ENCODE data around the gene BMPER. TPM values are rescaled to one million over a fixed set of nuclear protein-coding genes. Genes with fewer than 3 reads are reported as not detected.
A peak's percentile ranks its signal among the peaks of the same experiment; 100 is the strongest.

BMPER gene
- total and polyA plus RNA-seq, 2 of the 8 experiments (the other 6 are each of a cell fraction or from before 2014, with no cell fraction given): 0.33 to 0.69 TPM

DNA sequence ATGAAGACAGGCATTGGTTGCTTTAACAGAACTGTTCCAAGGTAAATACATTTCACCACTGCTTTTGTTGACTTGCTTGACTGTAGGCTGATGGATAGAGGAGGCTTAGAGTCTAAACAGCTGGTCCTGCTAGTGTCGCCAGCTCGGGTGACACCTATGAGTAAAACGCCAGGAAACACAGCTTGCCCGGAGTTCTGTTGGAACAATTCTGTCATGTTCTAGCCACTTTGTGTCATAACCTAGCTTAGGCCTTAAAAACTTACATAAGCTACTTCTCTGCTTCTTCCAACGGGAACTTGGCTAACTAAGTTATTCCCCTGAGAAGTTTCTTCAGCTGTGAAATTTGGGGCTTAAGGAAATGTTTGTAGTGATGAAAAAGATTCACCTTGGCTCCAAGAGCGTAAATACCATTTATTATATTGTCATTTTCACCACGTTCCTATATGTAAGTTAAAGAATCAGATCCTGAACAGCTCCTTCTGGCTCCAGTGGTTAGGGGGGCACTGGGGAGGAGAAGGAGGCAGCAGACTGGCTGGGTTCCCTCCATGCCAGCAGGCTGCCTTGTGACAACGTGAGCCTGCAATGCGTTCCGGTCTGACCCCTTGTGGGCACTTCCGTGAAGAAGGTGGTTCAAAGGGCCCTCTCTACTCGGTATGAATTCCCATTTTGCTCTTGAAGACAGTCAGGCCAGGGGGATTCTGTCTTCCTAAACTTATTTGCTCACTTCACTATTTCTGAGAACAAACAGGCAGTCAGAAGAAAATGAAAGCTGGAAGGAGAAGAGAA lies 253.2 kb downstream of the BMPER start:
- H3K4me2 ChIP-seq (ENCODE audit: insufficient read depth in 1 of 2, low read depth in 2 of 2, low read length in 2 of 2): no peak overlapping the region
- no peak overlapping the region for H2BK12ac ChIP-seq (ENCODE audit: low read depth, low read length)
- no peaks in the 10 kb centered on the region for H3K27me3 ChIP-seq (replicated peaks in 1 of 4; ENCODE audit: control insufficient read depth in 3 of 4, extremely low read depth in 1 of 4, insufficient read depth in 3 of 4, low read length in 3 of 4)
- no peak overlapping the region for H4K8ac ChIP-seq (ENCODE audit: extremely low read depth, insufficient read depth, low read length)
- H3K23ac ChIP-seq (ENCODE audit: insufficient read length): no peak overlapping the region
- no peak overlapping the region for H3K4me3 ChIP-seq (ENCODE audit: extremely low read depth in 1 of 4, insufficient read depth in 2 of 4, low read depth in 3 of 4, low read length in 4 of 4)
- WGBS, 2 experiments (ENCODE audit: extremely low coverage in 1 of 2, insufficient coverage in 1 of 2, insufficient read length in 1 of 2, insufficient replicate concordance in 2 of 2, low coverage in 1 of 2, low lambda C conversion rate in 2 of 2, missing lambda C conversion rate in 1 of 2): 82% methylated on average over 12 of the region's 12 CpGs; no CpG with 5 or more reads in 1 of the 2 experiments
- CTCF ChIA-PET (ENCODE audit: partially characterized antibody): interaction anchor here (0.6 to 13.5 kb wide), 22 partner anchors 8 to 438 kb away, joined by 3 to 197 read pairs (median 3); no protein-coding TSS in a partner anchor
- H4K91ac ChIP-seq (replicated peaks; ENCODE audit: insufficient read length, low read length): no peak overlapping the region
- POLR2A ChIA-PET (ENCODE audit: partially characterized antibody): interaction anchor here (1.5 kb wide), 1 partner anchor 22 kb away, joined by 4 read pairs; no protein-coding TSS in a partner anchor
- H2AFZ ChIP-seq (ENCODE audit: low read length): no peak overlapping the region
- no peak overlapping the region for H3K27ac ChIP-seq (ENCODE audit: low read depth, low read length)
- no peak overlapping the region for H3K4ac ChIP-seq (replicated peaks; ENCODE audit: insufficient read length, low read depth, low read length)
- H3K56ac ChIP-seq (replicated peaks; ENCODE audit: insufficient read length, low read depth, low read length): no peak overlapping the region
- no peaks in the 10 kb centered on the region for H4K20me1 ChIP-seq (replicated peaks in 1 of 2; ENCODE audit: control insufficient read depth in 1 of 2, insufficient read depth in 2 of 2, low read length in 2 of 2)
- no peaks in the 10 kb centered on the region for H3K36me3 ChIP-seq (ENCODE audit: control insufficient read depth in 2 of 4, insufficient read depth in 4 of 4, low read length in 3 of 4)
- H3K9ac ChIP-seq (replicated peaks in 1 of 4; ENCODE audit: extremely low read depth in 1 of 4, low read depth in 3 of 4, low read length in 3 of 4): no peak overlapping the region
- H3K79me1 ChIP-seq (ENCODE audit: low read depth, low read length): no peaks in the 10 kb centered on the region
- H2BK20ac ChIP-seq (ENCODE audit: low read length): no peak overlapping the region
- no peak overlapping the region for H2BK5ac ChIP-seq (ENCODE audit: low read depth, low read length)
- H4K5ac ChIP-seq (ENCODE audit: insufficient read length, low read depth, low read length): no peak overlapping the region
- H2BK15ac ChIP-seq (ENCODE audit: low read length): no peak overlapping the region
- no peak overlapping the region for H3K18ac ChIP-seq (ENCODE audit: extremely low read depth, low read length)
- TF ChIP-seq SUZ12 (IDR thresholded peaks at IDR 0.05; ENCODE audit: low read length) (no peak), RAD21 (IDR thresholded peaks at IDR 0.05 in 1 of 2, conservative IDR thresholded peaks at IDR 0.05 in 1 of 2; ENCODE audit: low read depth in 2 of 2, low read length in 2 of 2) (peak; percentile 33 to 54)
- TF ChIP-seq, protein P1, sequence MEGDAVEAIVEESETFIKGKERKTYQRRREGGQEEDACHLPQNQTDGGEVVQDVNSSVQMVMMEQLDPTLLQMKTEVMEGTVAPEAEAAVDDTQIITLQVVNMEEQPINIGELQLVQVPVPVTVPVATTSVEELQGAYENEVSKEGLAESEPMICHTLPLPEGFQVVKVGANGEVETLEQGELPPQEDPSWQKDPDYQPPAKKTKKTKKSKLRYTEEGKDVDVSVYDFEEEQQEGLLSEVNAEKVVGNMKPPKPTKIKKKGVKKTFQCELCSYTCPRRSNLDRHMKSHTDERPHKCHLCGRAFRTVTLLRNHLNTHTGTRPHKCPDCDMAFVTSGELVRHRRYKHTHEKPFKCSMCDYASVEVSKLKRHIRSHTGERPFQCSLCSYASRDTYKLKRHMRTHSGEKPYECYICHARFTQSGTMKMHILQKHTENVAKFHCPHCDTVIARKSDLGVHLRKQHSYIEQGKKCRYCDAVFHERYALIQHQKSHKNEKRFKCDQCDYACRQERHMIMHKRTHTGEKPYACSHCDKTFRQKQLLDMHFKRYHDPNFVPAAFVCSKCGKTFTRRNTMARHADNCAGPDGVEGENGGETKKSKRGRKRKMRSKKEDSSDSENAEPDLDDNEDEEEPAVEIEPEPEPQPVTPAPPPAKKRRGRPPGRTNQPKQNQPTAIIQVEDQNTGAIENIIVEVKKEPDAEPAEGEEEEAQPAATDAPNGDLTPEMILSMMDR (IDR thresholded peaks at IDR 0.05; ENCODE audit: control extremely low read depth in 1 of 3, insufficient read depth in 1 of 3, low read depth in 1 of 3, low read length in 3 of 3): peak; percentile 55 to 61 (median 56)
- TF ChIP-seq, protein P2, sequence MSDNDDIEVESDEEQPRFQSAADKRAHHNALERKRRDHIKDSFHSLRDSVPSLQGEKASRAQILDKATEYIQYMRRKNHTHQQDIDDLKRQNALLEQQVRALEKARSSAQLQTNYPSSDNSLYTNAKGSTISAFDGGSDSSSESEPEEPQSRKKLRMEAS (IDR thresholded peaks at IDR 0.05): 0 out of 2 replicates have a peak, but pooled peaks have one; percentile 12
- no peak for FAIRE-seq
- no peaks in the 10 kb centered on the region for H3K79me2 ChIP-seq (ENCODE audit: control insufficient read depth in 1 of 2, insufficient read depth in 2 of 2, low read length in 2 of 2)
- H2BK120ac ChIP-seq (replicated peaks; ENCODE audit: low read depth, low read length): no peak overlapping the region
- H3K9me3 ChIP-seq (ENCODE audit: insufficient read depth in 2 of 2, low read depth in 1 of 2, low read length in 1 of 2): no peaks in the 10 kb centered on the region
- no peak overlapping the region for H2AK5ac ChIP-seq (ENCODE audit: low read depth, low read length)
- no peaks in the 10 kb centered on the region for H3K4me1 ChIP-seq (replicated peaks in 1 of 4; ENCODE audit: control insufficient read depth in 3 of 4, insufficient read depth in 4 of 4, low read length in 3 of 4)
- H3K23me2 ChIP-seq (ENCODE audit: low read depth, low read length): peaks cover 2% of the 10 kb centered on the region; the same call in 1 of the 2 replicates
- H3K14ac ChIP-seq (ENCODE audit: insufficient read length): no peak overlapping the region
- peak; percentile 15 to 50 for DNase-seq (ENCODE audit: low read depth in 1 of 2, low spot score in 2 of 2)

All from H1 (cell line).